ENCODE data around the gene SLC9A1.
"Not testable (repeated sequence)": the region's sequence is repeated elsewhere in the genome, so short reads cannot be mapped to it uniquely, and the experiment has no call there.

Gene SLC9A1

DNA sequence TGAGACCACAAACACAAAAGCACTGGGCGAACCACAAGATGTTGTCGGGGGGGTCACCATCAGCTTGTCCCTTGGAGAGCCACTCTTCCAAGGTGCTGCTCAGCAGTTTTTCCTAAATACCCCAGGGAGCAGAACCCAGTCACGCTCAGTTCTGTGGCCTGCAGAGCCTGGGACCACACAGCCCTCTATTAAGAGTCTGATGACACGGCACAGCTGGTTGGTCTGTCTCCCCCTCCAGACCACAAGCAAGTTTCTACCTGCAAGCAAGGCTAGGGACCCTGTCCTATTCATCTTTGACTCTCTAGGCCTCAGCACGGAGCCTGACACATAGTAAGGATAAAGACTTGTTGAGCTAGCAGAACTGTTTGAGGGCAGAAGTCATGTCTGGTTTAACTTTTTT, 28.5 kb downstream of the SLC9A1 start:
- H3K27ac ChIP-seq: peak overlapping the region in 10 of 11 experiments; percentile 10 to 61 (median 40); a peak in 17 of 22 replicates
- peak overlapping the region in 8 of 11 experiments; percentile 7 to 61 (median 34); a peak in 11 of 22 replicates for H3K9ac ChIP-seq
- H3K4me2 ChIP-seq: peak overlapping the region; percentile 17 to 95 (median 48)
- H3K4me1 ChIP-seq: peaks cover 27 to 82% (median 68%) of the 10 kb centered on the region in 10 experiments
- H3K36me3 ChIP-seq: peaks cover 0 to 61% (median 22%) of the 10 kb centered on the region in 11 experiments; a peak in 18 of 22 replicates
- no peaks in the 10 kb centered on the region for H3K9me3 ChIP-seq (replicated peaks in 1 of 11)
- TF ChIP-seq Cebpa-rat (IDR thresholded peaks at IDR 0.05): no peak
- H3K27me3 ChIP-seq: no peaks in the 10 kb centered on the region
- no peak overlapping the region for H3K4me3 ChIP-seq
- peaks cover 0 to 31% (median 0%) of the 10 kb centered on the region in 11 experiments; a peak in 8 of 22 replicates for H4K20me1 ChIP-seq

DNA sequence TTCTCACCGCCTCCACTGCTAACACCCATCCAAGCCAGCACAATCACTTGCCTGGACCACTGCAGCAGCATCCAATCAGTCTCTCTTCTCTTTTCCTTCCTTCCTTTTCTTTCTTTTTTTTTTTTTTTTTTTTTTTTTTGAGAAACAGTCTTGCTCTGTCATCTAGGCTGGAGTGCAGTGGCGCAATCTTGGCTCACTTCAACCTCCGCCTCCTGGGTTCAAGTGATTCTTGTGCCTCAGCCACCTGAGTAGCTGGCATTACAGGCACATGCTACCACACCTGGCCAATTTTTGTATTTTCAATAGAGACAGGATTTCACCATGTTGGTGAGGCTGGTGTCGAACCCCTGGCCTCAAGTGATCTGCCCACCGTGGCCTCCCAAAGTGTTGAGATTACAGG, 29.8 kb downstream of the SLC9A1 start:
- not testable (repeated sequence) for H3K4me3 ChIP-seq; H3K9me3 ChIP-seq (replicated peaks in 1 of 11); H3K27me3 ChIP-seq
- Histone ChIP-seq H3K27ac (peak overlapping the region in 6 of 11 experiments; percentile 12 to 97 (median 50); a peak in 6 of 22 replicates), H3K9ac (peak overlapping the region in 1 of 11 experiments; percentile 32; a peak in 4 of 22 replicates), H4K20me1 (peaks cover 0 to 21% (median 0%) of the 10 kb centered on the region in 11 experiments; a peak in 7 of 22 replicates), H3K36me3 (peaks cover 0 to 50% (median 22%) of the 10 kb centered on the region in 11 experiments; a peak in 17 of 22 replicates), H3K4me1 (peaks cover 35 to 85% (median 76%) of the 10 kb centered on the region in 10 experiments), H3K4me2 (peak overlapping the region in 8 of 11 experiments; percentile 17 to 95 (median 49); a peak in 13 of 22 replicates)

DNA sequence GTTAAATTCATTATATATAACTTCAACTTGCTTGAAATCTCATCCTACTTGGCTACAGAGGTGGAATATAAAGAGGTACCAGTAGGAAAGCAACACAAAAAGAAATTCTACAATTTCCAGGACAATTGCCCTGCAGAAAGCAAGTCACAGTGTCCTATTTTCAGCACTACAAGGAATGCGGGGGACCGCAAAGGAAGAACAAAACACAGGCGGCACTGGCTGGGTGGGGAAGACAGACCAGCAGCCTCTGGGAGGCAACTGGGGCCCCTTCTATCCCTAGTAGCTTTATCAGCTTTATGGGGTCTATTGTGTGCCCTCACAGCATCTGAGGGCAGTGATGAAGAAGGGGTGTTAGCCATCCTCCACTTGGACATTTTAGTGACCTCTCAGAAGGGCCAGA, 30.5 kb downstream of the SLC9A1 start:
- Histone ChIP-seq H3K4me3 (no peak overlapping the region), H3K4me1 (peaks cover 42 to 90% (median 83%) of the 10 kb centered on the region in 10 experiments), H3K9ac (peak overlapping the region in 2 of 11 experiments; percentile 8 to 28; a peak in 2 of 22 replicates), H4K20me1 (peaks cover 0 to 21% (median 0%) of the 10 kb centered on the region in 11 experiments; a peak in 6 of 22 replicates), H3K4me2 (peak overlapping the region in 6 of 11 experiments; percentile 15 to 95 (median 56); a peak in 7 of 22 replicates), H3K27me3 (no peaks in the 10 kb centered on the region), H3K36me3 (peaks cover 0 to 43% (median 20%) of the 10 kb centered on the region in 11 experiments; a peak in 17 of 22 replicates), H3K27ac (peak overlapping the region in 6 of 11 experiments; percentile 23 to 97 (median 50); a peak in 10 of 22 replicates), H3K9me3 (replicated peaks in 1 of 11) (no peaks in the 10 kb centered on the region)
- no peak for TF ChIP-seq Cebpa-rat (IDR thresholded peaks at IDR 0.05)

- H4K20me1 ChIP-seq: peaks cover 0 to 9% (median 0%) of the 10 kb centered on the region in 11 experiments; a peak in 4 of 22 replicates
- no peaks in the 10 kb centered on the region for H3K9me3 ChIP-seq (replicated peaks in 1 of 11)
- H3K27ac ChIP-seq: peak overlapping the region in 10 of 11 experiments; percentile 50 to 98 (median 94); a peak in 21 of 22 replicates
- peaks cover 0 to 29% (median 7%) of the 10 kb centered on the region in 11 experiments; a peak in 11 of 22 replicates for H3K36me3 ChIP-seq
- peak overlapping the region in 7 of 11 experiments; percentile 49 to 80 (median 65); a peak in 11 of 22 replicates for H3K9ac ChIP-seq
- no peaks in the 10 kb centered on the region for H3K27me3 ChIP-seq
- no peak for TF ChIP-seq Cebpa-rat (IDR thresholded peaks at IDR 0.05)
- H3K4me2 ChIP-seq: peak overlapping the region; percentile 8 to 95 (median 89); a peak in 21 of 22 replicates
- H3K4me1 ChIP-seq: peaks cover 59 to 100% (median 99%) of the 10 kb centered on the region in 10 experiments
- H3K4me3 ChIP-seq: no peak overlapping the region
Measured at GRCh38 chr1:27122652-27123051, 32.3 kb downstream of the SLC9A1 start.

DNA sequence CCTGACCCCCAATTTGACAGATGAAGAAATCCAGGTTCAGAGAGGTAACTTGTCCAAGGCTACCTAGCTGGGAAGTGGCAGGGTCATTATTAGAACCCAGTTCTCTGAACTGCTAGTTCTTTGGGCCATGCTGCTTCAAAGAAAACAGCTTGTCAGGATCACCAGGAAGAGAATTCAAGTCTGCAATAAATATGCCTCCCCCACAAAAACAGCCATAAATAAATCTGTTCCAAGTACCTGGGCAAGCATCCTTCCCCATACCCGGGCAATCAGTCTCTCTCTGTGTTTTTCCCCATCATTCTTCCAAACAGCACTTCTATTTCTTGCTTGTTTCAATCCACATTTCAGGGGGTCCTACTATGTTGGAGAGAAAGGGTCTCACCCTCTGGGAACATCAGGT, 34.1 kb downstream of the SLC9A1 start:
- H3K4me3 ChIP-seq: no peak overlapping the region
- peaks cover 0 to 16% (median 0%) of the 10 kb centered on the region in 11 experiments; a peak in 7 of 22 replicates for H3K36me3 ChIP-seq
- peaks cover 59 to 100% (median 99%) of the 10 kb centered on the region in 10 experiments for H3K4me1 ChIP-seq
- no peak for TF ChIP-seq Cebpa-rat (IDR thresholded peaks at IDR 0.05)
- H3K9ac ChIP-seq: peak overlapping the region in 8 of 11 experiments; percentile 70 to 87 (median 82); a peak in 13 of 22 replicates
- no peaks in the 10 kb centered on the region for H3K27me3 ChIP-seq
- peak overlapping the region in 8 of 11 experiments; percentile 85 to 95 (median 92); a peak in 15 of 22 replicates for H3K4me2 ChIP-seq
- H3K9me3 ChIP-seq (replicated peaks in 1 of 11): no peaks in the 10 kb centered on the region
- H3K27ac ChIP-seq: peak overlapping the region in 10 of 11 experiments; percentile 86 to 98 (median 96); a peak in 19 of 22 replicates
- no peaks in the 10 kb centered on the region; a peak in 2 of 22 replicates for H4K20me1 ChIP-seq

GRCh38 chr1:27118440-27118689, 36.6 kb downstream of the SLC9A1 start:
- Histone ChIP-seq H3K4me1 (peaks cover 74 to 100% (median 100%) of the 10 kb centered on the region in 10 experiments), H3K9ac (peak overlapping the region in 10 of 11 experiments; percentile 15 to 87 (median 81); a peak in 19 of 22 replicates), H3K27ac (peak overlapping the region in 10 of 11 experiments; percentile 86 to 98 (median 96); a peak in 20 of 22 replicates), H3K4me3 (peak overlapping the region in 6 of 10 experiments; percentile 3 to 32 (median 14); a peak in 5 of 20 replicates), H3K9me3 (replicated peaks in 1 of 11) (0 out of 22 replicates have a peak, but pooled peaks cover 0 to 5% (median 0%) of the 10 kb centered on the region in 11 experiments), H3K27me3 (no peaks in the 10 kb centered on the region), H3K36me3 (peaks cover 3 to 26% (median 9%) of the 10 kb centered on the region in 11 experiments; a peak in 17 of 22 replicates), H4K20me1 (no peaks in the 10 kb centered on the region), H3K4me2 (peak overlapping the region; percentile 85 to 95 (median 90))
- TF ChIP-seq Cebpa-rat (IDR thresholded peaks at IDR 0.05): no peak

- Histone ChIP-seq H3K27ac (peak overlapping the region; percentile 22 to 98 (median 95); a peak in 21 of 22 replicates), H4K20me1 (no peaks in the 10 kb centered on the region), H3K4me3 (peak overlapping the region in 4 of 10 experiments; percentile 3 to 32 (median 12); a peak in 3 of 20 replicates), H3K9ac (peak overlapping the region in 10 of 11 experiments; percentile 15 to 87 (median 81); a peak in 19 of 22 replicates), H3K9me3 (replicated peaks in 1 of 11) (0 out of 22 replicates have a peak, but pooled peaks cover 0 to 5% (median 0%) of the 10 kb centered on the region in 11 experiments), H3K4me1 (peaks cover 79 to 100% (median 100%) of the 10 kb centered on the region in 10 experiments), H3K4me2 (peak overlapping the region; percentile 85 to 95 (median 90)), H3K27me3 (no peaks in the 10 kb centered on the region), H3K36me3 (peaks cover 3 to 31% (median 13%) of the 10 kb centered on the region in 11 experiments; a peak in 17 of 22 replicates)
- no peak for TF ChIP-seq Cebpa-rat (IDR thresholded peaks at IDR 0.05)
Measured at GRCh38 chr1:27117733-27118439, 37.0 kb downstream of the SLC9A1 start.

GRCh38 chr1:27116697-27117096, 38.2 kb downstream of the SLC9A1 start:
- Histone ChIP-seq H3K27me3 (no peaks in the 10 kb centered on the region), H3K9me3 (replicated peaks in 1 of 11) (0 out of 22 replicates have a peak, but pooled peaks cover 0 to 5% (median 0%) of the 10 kb centered on the region in 11 experiments), H3K36me3 (peaks cover 3 to 33% (median 14%) of the 10 kb centered on the region in 11 experiments; a peak in 17 of 22 replicates), H3K4me2 (peak overlapping the region; percentile 85 to 95 (median 90)), H4K20me1 (no peaks in the 10 kb centered on the region), H3K27ac (peak overlapping the region; percentile 50 to 98 (median 95); a peak in 21 of 22 replicates), H3K4me3 (peak overlapping the region in 1 of 10 experiments; percentile 25; a peak in 2 of 20 replicates), H3K4me1 (peaks cover 83 to 100% (median 100%) of the 10 kb centered on the region in 10 experiments), H3K9ac (peak overlapping the region in 10 of 11 experiments; percentile 48 to 87 (median 81); a peak in 20 of 22 replicates)
- TF ChIP-seq Cebpa-rat (IDR thresholded peaks at IDR 0.05): peak; percentile 84 to 100 (median 98)
